Measurements from ENCODE around the gene CDK18.

DNA sequence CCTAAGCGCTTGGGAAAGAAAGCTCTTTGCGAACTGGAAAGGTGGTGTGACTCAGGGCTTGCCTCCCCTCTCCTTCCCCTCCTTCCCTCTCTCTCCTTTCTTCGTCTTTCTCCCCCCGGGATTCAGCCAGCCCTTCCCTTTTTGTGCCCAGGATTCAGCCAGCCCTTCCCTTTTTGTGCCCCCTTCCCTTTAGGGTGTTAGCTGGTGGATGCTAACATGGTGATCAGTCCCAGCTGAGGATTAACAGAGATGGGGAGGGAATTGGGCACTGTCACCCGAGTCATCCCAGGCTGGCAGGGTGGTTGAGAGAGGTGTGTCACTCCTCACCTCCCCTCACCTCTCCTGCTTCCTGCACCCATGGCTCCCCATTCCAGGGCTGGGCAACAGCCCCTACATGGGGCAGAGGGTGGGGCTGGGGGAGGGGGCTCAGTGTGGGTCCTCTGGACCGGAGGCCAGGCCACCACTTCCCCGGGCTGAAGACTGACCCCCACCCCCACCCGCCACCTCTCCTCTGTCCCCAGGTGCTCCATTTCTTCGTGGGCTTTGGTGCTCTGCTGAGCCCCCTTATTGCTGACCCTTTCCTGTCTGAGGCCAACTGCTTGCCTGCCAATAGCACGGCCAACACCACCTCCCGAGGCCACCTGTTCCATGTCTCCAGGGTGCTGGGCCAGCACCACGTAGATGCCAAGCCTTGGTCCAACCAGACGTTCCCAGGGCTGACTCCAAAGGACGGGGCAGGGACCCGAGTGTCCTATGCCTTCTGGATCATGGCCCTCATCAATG is 75.9 kb downstream of the CDK18 start:
- TF ChIP-seq, protein P1, sequence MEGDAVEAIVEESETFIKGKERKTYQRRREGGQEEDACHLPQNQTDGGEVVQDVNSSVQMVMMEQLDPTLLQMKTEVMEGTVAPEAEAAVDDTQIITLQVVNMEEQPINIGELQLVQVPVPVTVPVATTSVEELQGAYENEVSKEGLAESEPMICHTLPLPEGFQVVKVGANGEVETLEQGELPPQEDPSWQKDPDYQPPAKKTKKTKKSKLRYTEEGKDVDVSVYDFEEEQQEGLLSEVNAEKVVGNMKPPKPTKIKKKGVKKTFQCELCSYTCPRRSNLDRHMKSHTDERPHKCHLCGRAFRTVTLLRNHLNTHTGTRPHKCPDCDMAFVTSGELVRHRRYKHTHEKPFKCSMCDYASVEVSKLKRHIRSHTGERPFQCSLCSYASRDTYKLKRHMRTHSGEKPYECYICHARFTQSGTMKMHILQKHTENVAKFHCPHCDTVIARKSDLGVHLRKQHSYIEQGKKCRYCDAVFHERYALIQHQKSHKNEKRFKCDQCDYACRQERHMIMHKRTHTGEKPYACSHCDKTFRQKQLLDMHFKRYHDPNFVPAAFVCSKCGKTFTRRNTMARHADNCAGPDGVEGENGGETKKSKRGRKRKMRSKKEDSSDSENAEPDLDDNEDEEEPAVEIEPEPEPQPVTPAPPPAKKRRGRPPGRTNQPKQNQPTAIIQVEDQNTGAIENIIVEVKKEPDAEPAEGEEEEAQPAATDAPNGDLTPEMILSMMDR (IDR thresholded peaks at IDR 0.05; ENCODE audit: low read depth, low read length, missing input control), result no peak
- TF ChIP-seq GABPA (IDR thresholded peaks at IDR 0.05 in 1 of 2, conservative IDR thresholded peaks at IDR 0.05 in 1 of 2) (no peak), RAD21 (IDR thresholded peaks at IDR 0.05) (no peak), NR2F2 (IDR thresholded peaks at IDR 0.05) (no peak), JUND (IDR thresholded peaks at IDR 0.05) (no peak), TAF1 (conservative IDR thresholded peaks at IDR 0.05) (no peak), FOXA1 (IDR thresholded peaks at IDR 0.05) (no peak)
- TF ChIP-seq, protein P2, sequence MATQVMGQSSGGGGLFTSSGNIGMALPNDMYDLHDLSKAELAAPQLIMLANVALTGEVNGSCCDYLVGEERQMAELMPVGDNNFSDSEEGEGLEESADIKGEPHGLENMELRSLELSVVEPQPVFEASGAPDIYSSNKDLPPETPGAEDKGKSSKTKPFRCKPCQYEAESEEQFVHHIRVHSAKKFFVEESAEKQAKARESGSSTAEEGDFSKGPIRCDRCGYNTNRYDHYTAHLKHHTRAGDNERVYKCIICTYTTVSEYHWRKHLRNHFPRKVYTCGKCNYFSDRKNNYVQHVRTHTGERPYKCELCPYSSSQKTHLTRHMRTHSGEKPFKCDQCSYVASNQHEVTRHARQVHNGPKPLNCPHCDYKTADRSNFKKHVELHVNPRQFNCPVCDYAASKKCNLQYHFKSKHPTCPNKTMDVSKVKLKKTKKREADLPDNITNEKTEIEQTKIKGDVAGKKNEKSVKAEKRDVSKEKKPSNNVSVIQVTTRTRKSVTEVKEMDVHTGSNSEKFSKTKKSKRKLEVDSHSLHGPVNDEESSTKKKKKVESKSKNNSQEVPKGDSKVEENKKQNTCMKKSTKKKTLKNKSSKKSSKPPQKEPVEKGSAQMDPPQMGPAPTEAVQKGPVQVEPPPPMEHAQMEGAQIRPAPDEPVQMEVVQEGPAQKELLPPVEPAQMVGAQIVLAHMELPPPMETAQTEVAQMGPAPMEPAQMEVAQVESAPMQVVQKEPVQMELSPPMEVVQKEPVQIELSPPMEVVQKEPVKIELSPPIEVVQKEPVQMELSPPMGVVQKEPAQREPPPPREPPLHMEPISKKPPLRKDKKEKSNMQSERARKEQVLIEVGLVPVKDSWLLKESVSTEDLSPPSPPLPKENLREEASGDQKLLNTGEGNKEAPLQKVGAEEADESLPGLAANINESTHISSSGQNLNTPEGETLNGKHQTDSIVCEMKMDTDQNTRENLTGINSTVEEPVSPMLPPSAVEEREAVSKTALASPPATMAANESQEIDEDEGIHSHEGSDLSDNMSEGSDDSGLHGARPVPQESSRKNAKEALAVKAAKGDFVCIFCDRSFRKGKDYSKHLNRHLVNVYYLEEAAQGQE (IDR thresholded peaks at IDR 0.05), result no peak
- TF ChIP-seq, protein P3, sequence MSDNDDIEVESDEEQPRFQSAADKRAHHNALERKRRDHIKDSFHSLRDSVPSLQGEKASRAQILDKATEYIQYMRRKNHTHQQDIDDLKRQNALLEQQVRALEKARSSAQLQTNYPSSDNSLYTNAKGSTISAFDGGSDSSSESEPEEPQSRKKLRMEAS (IDR thresholded peaks at IDR 0.05), result no peak
- TF ChIP-seq, protein P4, sequence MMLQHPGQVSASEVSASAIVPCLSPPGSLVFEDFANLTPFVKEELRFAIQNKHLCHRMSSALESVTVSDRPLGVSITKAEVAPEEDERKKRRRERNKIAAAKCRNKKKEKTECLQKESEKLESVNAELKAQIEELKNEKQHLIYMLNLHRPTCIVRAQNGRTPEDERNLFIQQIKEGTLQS (IDR thresholded peaks at IDR 0.05), result no peak
- TF ChIP-seq, protein P5, sequence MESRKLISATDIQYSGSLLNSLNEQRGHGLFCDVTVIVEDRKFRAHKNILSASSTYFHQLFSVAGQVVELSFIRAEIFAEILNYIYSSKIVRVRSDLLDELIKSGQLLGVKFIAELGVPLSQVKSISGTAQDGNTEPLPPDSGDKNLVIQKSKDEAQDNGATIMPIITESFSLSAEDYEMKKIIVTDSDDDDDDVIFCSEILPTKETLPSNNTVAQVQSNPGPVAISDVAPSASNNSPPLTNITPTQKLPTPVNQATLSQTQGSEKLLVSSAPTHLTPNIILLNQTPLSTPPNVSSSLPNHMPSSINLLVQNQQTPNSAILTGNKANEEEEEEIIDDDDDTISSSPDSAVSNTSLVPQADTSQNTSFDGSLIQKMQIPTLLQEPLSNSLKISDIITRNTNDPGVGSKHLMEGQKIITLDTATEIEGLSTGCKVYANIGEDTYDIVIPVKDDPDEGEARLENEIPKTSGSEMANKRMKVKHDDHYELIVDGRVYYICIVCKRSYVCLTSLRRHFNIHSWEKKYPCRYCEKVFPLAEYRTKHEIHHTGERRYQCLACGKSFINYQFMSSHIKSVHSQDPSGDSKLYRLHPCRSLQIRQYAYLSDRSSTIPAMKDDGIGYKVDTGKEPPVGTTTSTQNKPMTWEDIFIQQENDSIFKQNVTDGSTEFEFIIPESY (IDR thresholded peaks at IDR 0.05), result no peak
